ENCODE data around the gene NFYA. TPM values are rescaled to one million over a fixed set of nuclear protein-coding genes. Genes with fewer than 3 reads are reported as not detected.

NFYA gene
- total RNA-seq, 1 experiment from 2014 or later, result 43.0 TPM

- Histone ChIP-seq H3K9me3 (ENCODE audit: control insufficient read depth, low read depth, low read length) (no peaks in the 10 kb centered on the region), H2BK12ac (ENCODE audit: insufficient read length, low read depth, low read length) (no peak overlapping the region), H3K9ac (ENCODE audit: extremely low read depth, insufficient read length, low read length) (no peak overlapping the region), H3K23ac (ENCODE audit: insufficient read length, low read depth, low read length) (no peak overlapping the region), H3K56ac (ENCODE audit: insufficient read length, low read depth, low read length) (no peak overlapping the region), H2BK120ac (ENCODE audit: low read depth, low read length, poor library complexity, severe bottlenecking) (no peak overlapping the region), H3K23me2 (ENCODE audit: insufficient read length, low read depth, low read length, poor library complexity, severe bottlenecking) (no peaks in the 10 kb centered on the region), H4K8ac (replicated peaks; ENCODE audit: insufficient read length, low read depth, low read length) (no peak overlapping the region), H3K14ac (ENCODE audit: insufficient read depth, low read length) (no peak overlapping the region), H3K79me2 (ENCODE audit: insufficient read depth, low read length) (no peaks in the 10 kb centered on the region), H3K4ac (ENCODE audit: low read depth, low read length) (no peak overlapping the region), H2BK20ac (ENCODE audit: low read depth, low read length, poor library complexity, severe bottlenecking) (no peak overlapping the region), H3K79me1 (ENCODE audit: insufficient read depth, low read depth, low read length, poor library complexity, severe bottlenecking) (no peaks in the 10 kb centered on the region), H3K27me3 (ENCODE audit: insufficient read depth, low read length) (no peaks in the 10 kb centered on the region), H3K4me1 (ENCODE audit: insufficient read depth, low read length) (peaks cover 3% of the 10 kb centered on the region; the same call in 1 of the 2 replicates), H2AK5ac (ENCODE audit: insufficient read length, low read length) (no peak overlapping the region), H3K18ac (ENCODE audit: insufficient read length, low read depth, low read length) (no peak overlapping the region), H4K91ac (ENCODE audit: insufficient read length, low read depth, low read length) (no peak overlapping the region), H3K4me2 (ENCODE audit: insufficient read depth, insufficient read length, low read length) (no peak overlapping the region), H3K27ac (ENCODE audit: insufficient read length, low read depth, low read length) (no peak overlapping the region), H2BK15ac (ENCODE audit: low read depth, low read length) (no peak overlapping the region), H4K5ac (ENCODE audit: insufficient read length, low read depth, low read length) (no peak overlapping the region), H2AFZ (ENCODE audit: low read length) (no peak overlapping the region), H4K20me1 (ENCODE audit: control insufficient read depth, insufficient read depth, insufficient read length) (no peaks in the 10 kb centered on the region), H3T11ph (ENCODE audit: low read length) (no peak overlapping the region), H2BK5ac (ENCODE audit: insufficient read length, low read length) (no peak overlapping the region)
- H3K4me1 Mint-ChIP-seq, result peaks cover 6 to 15% of the 10 kb centered on the region in 2 experiments; a peak in 3 of 4 replicates
- no peak overlapping the region for H3K4me3 Mint-ChIP-seq
- no peak overlapping the region for H3K27ac Mint-ChIP-seq
- no peak for DNase-seq
- H3K36me3 Mint-ChIP-seq (ENCODE audit: insufficient read depth in 1 of 3, low read depth in 3 of 3), result no peaks in the 10 kb centered on the region; a peak in 1 of 7 replicates
- no peaks in the 10 kb centered on the region; the same call in 1 of the 2 replicates for H3K27me3 Mint-ChIP-seq (ENCODE audit: low read depth)
- no peaks in the 10 kb centered on the region for H3K9me3 Mint-ChIP-seq
- no CpG with 5 or more reads among the region's 1 CpG for WGBS (ENCODE audit: extremely low coverage, insufficient read length, low lambda C conversion rate)
- no peak for TF ChIP-seq CTCF (conservative IDR thresholded peaks at IDR 0.05)
Measured at GRCh38 chr6:41046084-41046483, 26.7 kb upstream of the NFYA start.

Data from H9 (cell line).